Lung (tissue), 16 donors: ENCODE results near the gene DPY30. TPM values are rescaled to one million over a fixed set of nuclear protein-coding genes. Genes with fewer than 3 reads are reported as not detected.

Source experiments
- ATAC-seq: fragments of 200-7000 bp; cut with Tn5 transposase; one replicate; pipeline ENCODE4 v1.9.1; 2020; ENCODE audit warnings: moderate number of reproducible peaks; ENCODE audit not compliant: insufficient read depth, low FRiP score
- DNase-seq, 3 donors: peaks; one replicate each; pipeline ENCODE4 v3.0.0-alpha.2; 2013 to 2017
- H3K27ac ChIP-seq, 2 donors: one replicate each; pipeline ENCODE4 v1.5.1; 2013; ENCODE audit warnings: mild to moderate bottlenecking in 2 of 2, moderate library complexity in 2 of 2, control low read depth in 1 of 2, inconsistent platforms in 1 of 2, low read depth in 1 of 2, low read length in 1 of 2
- H3K27me3 ChIP-seq, 3 donors: one replicate each; pipeline ENCODE4 v1.5.1; 2013; ENCODE audit warnings: low read length in 2 of 3; ENCODE audit not compliant: control insufficient read depth in 3 of 3, insufficient read depth in 3 of 3
- H3K36me3 ChIP-seq, 4 donors: one replicate each; pipeline ENCODE4 v1.5.1; 2013; ENCODE audit warnings: low read length in 4 of 4, mild to moderate bottlenecking in 1 of 4, moderate library complexity in 1 of 4; ENCODE audit not compliant: control insufficient read depth in 4 of 4, insufficient read depth in 4 of 4
- H3K4me1 ChIP-seq, 5 donors: one replicate each; pipeline ENCODE4 v1.5.1; 2013; ENCODE audit warnings: low read length in 5 of 5, mild to moderate bottlenecking in 2 of 5, moderate library complexity in 1 of 5; ENCODE audit not compliant: control insufficient read depth in 5 of 5, insufficient read depth in 5 of 5
- H3K4me3 ChIP-seq: one replicate; pipeline ENCODE4 v1.5.1; 2013; ENCODE audit warnings: mild to moderate bottlenecking, control low read depth, moderate library complexity
- H3K9ac ChIP-seq, 2 donors: one replicate each; pipeline ENCODE4 v1.5.1; 2013; ENCODE audit warnings: low read length in 2 of 2, control low read depth in 1 of 2; ENCODE audit not compliant: insufficient read depth in 1 of 2
- H3K9me3 ChIP-seq, 4 donors: one replicate each; pipeline ENCODE4 v1.5.1; 2013; ENCODE audit warnings: low read length in 3 of 4, mild to moderate bottlenecking in 1 of 4, moderate library complexity in 1 of 4; ENCODE audit not compliant: control insufficient read depth in 4 of 4, insufficient read depth in 3 of 4
- CTCF ChIP-seq: IDR thresholded peaks from 2 replicates; pipeline ENCODE4 v1.5.1; 2012; ENCODE audit warnings: mild to moderate bottlenecking; ENCODE audit errors: control extremely low read depth, extremely low read depth
- WGBS, 2 donors: extraction: QIAGEN DNeasy Blood & Tissue Kit; methylation state at CpG; one replicate each; pipeline ENCODE4 v1.1.7; 2013; 5-methylcytosine and 5-hydroxymethylcytosine counted together
- long read RNA-seq, 5 donors: transcript quantifications; one replicate each; lab custom pipeline, GENCODE V29; 2026
- polyA plus RNA-seq, 2 donors: library from polyadenylated mRNA; stranded (reverse); fragments of 200-250 nt; gene quantifications; one replicate each; pipeline ENCODE4 v1.2.1, GENCODE V29; 2013
- total RNA-seq, 2 donors: library from RNA; depleted of rRNA in 1 of 2; stranded (reverse); fragments of >200 nt in 1 of 2; gene quantifications; one replicate each; pipeline ENCODE4 v1.2.1, GENCODE V29; 2014 to 2021
- donor health status: control.
- donor health status: control.
- donor health status: Bipolar disorder and iron deficiency.
- donor health status: healthy.
- donor health status: DM: yes; HTN: yes; CAD: no.

DPY30 gene
- 10 to 100 TPM; 53.8 to 78.2 TPM for total RNA-seq
- polyA plus RNA-seq = 100 to 1,000 TPM in 1 of 2 donors, 10 to 100 TPM in 1; 60.0 to 144 TPM
- long read RNA-seq, donor 1, transcript DPY30-202 (5 exons, 708 nt) = major isoform, 73 of 103 reads
- long read RNA-seq, donor 1, transcript DPY30-203 (6 exons, 523 nt) = minor isoform, 5 of 103 reads
- long read RNA-seq, donor 1, partial matches to known transcripts = 18 of 103 reads
- long read RNA-seq, donor 1, other reads (novel, unspliced or antisense) = 5 of 103 reads
- long read RNA-seq, donor 2, transcript DPY30-202 (5 exons, 708 nt) = major isoform, 30 of 42 reads
- long read RNA-seq, donor 2, partial matches to known transcripts = 8 of 42 reads
- long read RNA-seq, donor 2, other reads (novel, unspliced or antisense) = 0 of 42 reads
- long read RNA-seq, donor 3, transcript DPY30-202 (5 exons, 708 nt) = major isoform, 63 of 78 reads
- long read RNA-seq, donor 3, partial matches to known transcripts = 9 of 78 reads
- long read RNA-seq, donor 3, other reads (novel, unspliced or antisense) = 0 of 78 reads
- long read RNA-seq, donor 4, transcript DPY30-202 (5 exons, 708 nt) = major isoform, 28 of 39 reads
- long read RNA-seq, donor 4, partial matches to known transcripts = 6 of 39 reads
- long read RNA-seq, donor 4, other reads (novel, unspliced or antisense) = 0 of 39 reads
- long read RNA-seq, donor 5, transcript DPY30-201 (5 exons, 631 nt) = minor isoform, 5 of 113 reads
- long read RNA-seq, donor 5, transcript DPY30-202 (5 exons, 708 nt) = major isoform, 87 of 113 reads
- long read RNA-seq, donor 5, partial matches to known transcripts = 19 of 113 reads
- long read RNA-seq, donor 5, other reads (novel, unspliced or antisense) = 0 of 113 reads

DNA sequence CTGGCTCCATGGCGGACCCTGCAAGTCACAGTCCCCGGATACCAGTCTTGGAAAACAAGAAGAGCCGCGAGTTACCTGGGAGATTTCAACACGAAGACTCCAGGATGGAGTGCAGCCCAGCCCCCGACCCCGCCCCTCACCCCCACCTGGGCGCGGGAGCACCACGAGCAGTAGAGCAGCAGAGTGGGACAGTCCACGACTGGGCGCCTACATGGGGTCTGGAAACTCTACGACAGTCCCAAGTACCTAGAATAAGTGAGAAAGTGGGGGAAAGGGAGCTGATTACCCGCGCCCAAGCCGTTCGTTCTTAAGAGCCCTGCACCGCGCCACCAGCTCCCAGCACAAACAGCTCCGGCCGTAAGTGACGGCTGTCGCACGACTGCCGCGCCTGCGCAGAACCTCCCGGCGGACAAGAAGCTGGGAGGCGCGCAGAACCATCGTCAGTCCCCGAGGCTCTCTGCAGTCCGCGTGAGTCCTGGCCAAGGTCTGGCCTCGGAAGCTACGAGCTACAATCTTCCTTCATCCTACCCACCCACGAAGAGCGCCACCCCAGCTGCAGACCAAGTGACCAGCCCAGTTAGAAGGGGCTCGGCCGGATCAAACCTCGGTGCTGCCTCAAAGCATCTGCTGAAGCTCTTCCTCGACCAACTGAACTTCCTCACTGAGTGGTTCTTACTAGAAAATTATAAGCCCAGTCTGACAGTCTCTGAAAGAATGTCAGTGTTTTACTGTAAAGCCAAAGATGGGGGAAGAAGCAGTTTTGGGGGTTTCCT, at the start of gene DPY30:
TSS of gene DPY30 (minus strand) at position 359 of the 773 bp plus-strand sequence. CDS start at position 10, 349 bp downstream.
- H3K9ac ChIP-seq = peak within 1 kb of the TSS; percentile 60 to 95
- 1% methylated on average over 43 of the region's 43 CpGs for WGBS, 2 donors
- peak within 1 kb of the TSS; percentile 76 to 87 for H3K27ac ChIP-seq
- no peaks in the 10 kb centered on the region for H3K9me3 ChIP-seq
- peaks cover 0 to 6% (median 3%) of the 10 kb centered on the region in 4 donors for H3K36me3 ChIP-seq
- no peaks in the 10 kb centered on the region for H3K27me3 ChIP-seq
- H3K4me3 ChIP-seq = peak within 1 kb of the TSS; percentile 83
- TF ChIP-seq CTCF = no peak
- DNase-seq (peak; percentile 95 to 97 (median 96)), ATAC-seq (peak; percentile 99)
- H3K4me1 ChIP-seq = peaks cover 0 to 8% (median 7%) of the 10 kb centered on the region in 5 donors

GRCh38 chr2:32074134-32074506, 34.5 kb upstream of the DPY30 start:
- DNase-seq (no peak), ATAC-seq (no peak)
- Histone ChIP-seq H3K9ac (no peak overlapping the region), H3K4me3 (no peak overlapping the region), H3K9me3 (no peaks in the 10 kb centered on the region), H3K4me1 (peaks cover 0 to 2% (median 0%) of the 10 kb centered on the region in 5 donors), H3K27ac (no peak overlapping the region), H3K27me3 (no peaks in the 10 kb centered on the region), H3K36me3 (peaks cover 0 to 2% (median 0%) of the 10 kb centered on the region in 4 donors)
- TF ChIP-seq CTCF = no peak
- WGBS, 2 donors = 84 to 91% methylated on average over 2 of the region's 2 CpGs

- peaks cover 0 to 3% (median 1%) of the 10 kb centered on the region in 4 donors for H3K36me3 ChIP-seq
- H3K4me1 ChIP-seq = peaks cover 2 to 9% (median 7%) of the 10 kb centered on the region in 5 donors
- ATAC-seq (no peak), DNase-seq (no peak)
- H3K9ac ChIP-seq = no peak overlapping the region
- H3K27ac ChIP-seq = no peak overlapping the region
- TF ChIP-seq CTCF = no peak
- no peaks in the 10 kb centered on the region for H3K27me3 ChIP-seq
- H3K4me3 ChIP-seq = no peak overlapping the region
- 97 to 98% methylated on average over 2 of the region's 2 CpGs for WGBS, 2 donors
- H3K9me3 ChIP-seq = no peaks in the 10 kb centered on the region
Measured at GRCh38 chr2:32067549-32067948, 27.9 kb upstream of the DPY30 start.
